ENCODE data around the gene C12orf43. TPM values are rescaled to one million over a fixed set of nuclear protein-coding genes. Genes with fewer than 3 reads are reported as not detected.
"Not testable (repeated sequence)": the region's sequence is repeated elsewhere in the genome, so short reads cannot be mapped to it uniquely, and the experiment has no call there.

The C12orf43 gene
- total RNA-seq (2014; rRNA removed; shearing (Covaris generic)): 10.9 and 18.9 TPM in 2 replicates

- DNase-seq (ENCODE audit: low spot score): peak; percentile 95
Observed at GRCh38 chr12:121015825-121016766, at the start of gene C12orf43. Gene C12orf43, minus strand, starts transcription at chr12:121016487. Its CDS starts 13 bp downstream, at chr12:121016474.

GRCh38 chr12:121065345-121065744 is 49.1 kb upstream of the C12orf43 start:
- DNase-seq (ENCODE audit: low spot score): no peak

- DNase-seq (ENCODE audit: low spot score): not testable (repeated sequence)
Observed at GRCh38 chr12:121064586-121064985, 48.3 kb upstream of the C12orf43 start.

- DNase-seq (ENCODE audit: low spot score): no peak
Observed at GRCh38 chr12:121064116-121064515, 47.8 kb upstream of the C12orf43 start.

- no peak for DNase-seq (ENCODE audit: low spot score)
Observed at GRCh38 chr12:121062391-121063045, 46.2 kb upstream of the C12orf43 start.

- peak; percentile 12 for DNase-seq (ENCODE audit: low spot score)
Observed at GRCh38 chr12:121061831-121062230, 45.5 kb upstream of the C12orf43 start.

- DNase-seq (ENCODE audit: low spot score): peak; percentile 47
Observed at GRCh38 chr12:121060149-121061001, 44.1 kb upstream of the C12orf43 start.

GRCh38 chr12:121059031-121059898 is 43.0 kb upstream of the C12orf43 start:
- no peak for DNase-seq (ENCODE audit: low spot score)

- no peak for DNase-seq (ENCODE audit: low spot score)
Observed at GRCh38 chr12:121057794-121058193, 41.5 kb upstream of the C12orf43 start.

GRCh38 chr12:121053706-121054105 is 37.4 kb upstream of the C12orf43 start:
- DNase-seq (ENCODE audit: low spot score): no peak

- DNase-seq (ENCODE audit: low spot score): peak; percentile 35
Observed at GRCh38 chr12:121050725-121051124, 34.4 kb upstream of the C12orf43 start.

- no peak for DNase-seq (ENCODE audit: low spot score)
Observed at GRCh38 chr12:121048442-121048841, 32.2 kb upstream of the C12orf43 start.

GRCh38 chr12:121047400-121047799 is 31.1 kb upstream of the C12orf43 start:
- DNase-seq (ENCODE audit: low spot score): not testable (repeated sequence)

- DNase-seq (ENCODE audit: low spot score): no peak
Observed at GRCh38 chr12:121043067-121043466, 26.8 kb upstream of the C12orf43 start.

- peak; percentile 47 for DNase-seq (ENCODE audit: low spot score)
Observed at GRCh38 chr12:121038861-121039668, 22.8 kb upstream of the C12orf43 start, which contains the start of gene OASL. Gene OASL, minus strand, starts transcription at chr12:121039246. Its CDS starts 275 bp downstream, at chr12:121038971.

GRCh38 chr12:121036810-121037326 is 20.6 kb upstream of the C12orf43 start:
- DNase-seq (ENCODE audit: low spot score): no peak

GRCh38 chr12:121034616-121035305 is 18.5 kb upstream of the C12orf43 start:
- DNase-seq (ENCODE audit: low spot score): no peak

GRCh38 chr12:121033625-121034349 is 17.5 kb upstream of the C12orf43 start:
- DNase-seq (ENCODE audit: low spot score): peak; percentile 72
